Frontal cortex (tissue), 4 donors: ENCODE data around the gene SLF1. TPM values are rescaled to one million over a fixed set of nuclear protein-coding genes. Genes with fewer than 3 reads are reported as not detected.
A peak's percentile ranks its signal among the peaks of the same experiment; 100 is the strongest.

Source experiments
- DNase-seq, 2 donors: peaks; one replicate each; pipeline ENCODE4 v3.0.0; 2012; ENCODE audit warnings: low spot score in 2 of 2
- FAIRE-seq: peaks from 2 replicates; lab custom pipeline; 2012; peaks lifted over from hg19 to GRCh38; lab: Jason Lieb, UNC
- total RNA-seq: library from RNA; depleted of rRNA; stranded (reverse); fragments of >200 nt; gene quantifications from one replicate; pipeline ENCODE4 v1.2.3, GENCODE V29; 2014
- donor health status: control.
- donor health status: control.
- donor health status: control.

The SLF1 gene
- total RNA-seq, 1 donor from 2014 or later: 92.5 TPM

DNA sequence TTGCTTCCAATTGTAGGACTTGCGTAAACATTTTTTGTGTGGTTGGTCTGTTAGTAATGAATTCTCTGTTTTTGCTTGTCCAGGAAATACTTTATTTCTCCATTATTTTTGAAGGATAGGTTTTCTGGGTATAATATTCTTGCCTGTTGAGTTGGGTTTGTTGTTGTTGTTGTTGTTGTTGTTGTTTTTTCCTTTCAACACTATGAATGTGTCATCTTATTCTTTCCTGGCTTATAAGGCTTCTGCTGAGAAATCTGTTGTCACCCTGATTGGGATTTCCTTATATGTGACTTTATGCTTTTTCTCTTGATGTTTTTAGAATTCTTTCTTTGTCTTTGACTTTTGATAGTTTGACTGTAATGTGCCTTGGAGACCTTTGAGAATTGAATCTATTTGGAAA lies 39.8 kb downstream of the SLF1 start:
- DNase-seq: no peak
- FAIRE-seq: no peak

GRCh38 chr5:94660506-94660905 lies 42.0 kb downstream of the SLF1 start:
- DNase-seq (no peak), FAIRE-seq (no peak)

DNA sequence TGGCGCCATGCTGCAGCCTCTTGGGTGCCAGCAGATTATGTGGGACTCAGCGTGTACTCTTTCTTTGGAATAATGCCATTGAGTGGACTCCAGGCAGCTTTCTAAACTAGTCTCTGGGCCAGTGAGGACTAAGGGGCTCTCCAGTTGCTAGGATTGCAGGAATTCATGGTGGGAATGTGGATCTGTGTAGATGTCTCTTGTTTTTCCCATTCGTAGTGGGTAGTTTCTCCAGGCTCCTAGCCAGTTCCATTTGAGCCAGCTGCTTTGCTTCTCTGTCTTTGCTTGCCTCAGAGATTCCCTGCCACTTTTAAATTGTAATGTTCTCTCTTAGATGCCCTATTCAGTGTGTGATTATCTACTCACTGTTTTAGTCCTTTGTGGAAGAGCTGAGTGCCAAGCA lies 42.6 kb downstream of the SLF1 start:
- FAIRE-seq (no peak), DNase-seq (no peak)

DNA sequence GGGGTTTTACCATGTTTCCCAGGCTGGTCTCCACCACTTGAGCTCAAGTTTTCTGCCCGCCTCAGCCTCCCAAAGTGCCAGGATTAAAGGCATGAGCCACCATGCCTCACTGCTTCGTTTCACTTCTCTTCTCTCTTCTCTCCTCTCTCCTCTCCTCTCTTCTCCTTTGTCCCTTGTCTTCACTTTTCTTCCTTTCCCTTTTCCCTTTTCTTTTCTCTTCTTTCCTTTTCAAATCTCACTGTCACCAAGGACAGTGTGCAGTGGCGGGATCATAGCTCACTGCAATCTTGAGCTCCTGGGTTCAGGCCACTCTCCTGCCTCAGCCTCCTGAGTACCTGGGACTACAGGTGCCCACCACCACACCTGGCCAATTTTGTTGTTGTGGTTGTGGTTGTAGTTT lies 49.5 kb downstream of the SLF1 start:
- no peak for FAIRE-seq
- DNase-seq: no peak

GRCh38 chr5:94670726-94671125 lies 52.3 kb downstream of the SLF1 start:
- DNase-seq (no peak), FAIRE-seq (no peak)

DNA sequence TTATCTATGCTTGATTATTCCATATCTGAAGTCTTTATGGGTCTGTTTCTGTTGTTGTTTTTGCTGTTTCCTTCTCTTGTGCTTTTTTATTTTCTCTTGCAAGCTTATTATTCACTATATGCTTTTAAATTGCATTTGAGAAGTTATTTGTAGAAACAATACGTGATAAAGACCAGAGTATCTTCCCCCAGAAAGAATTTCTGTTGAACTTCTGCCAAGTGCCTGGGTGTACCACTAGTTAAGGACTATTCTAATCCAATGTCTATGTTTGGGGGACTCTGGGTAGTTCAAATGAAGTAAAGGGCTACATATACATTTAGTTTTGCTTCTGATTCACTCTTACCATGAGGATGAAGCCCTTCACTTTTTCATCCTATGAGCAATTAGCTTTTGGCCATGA lies 54.3 kb downstream of the SLF1 start:
- FAIRE-seq (no peak), DNase-seq (no peak)

DNA sequence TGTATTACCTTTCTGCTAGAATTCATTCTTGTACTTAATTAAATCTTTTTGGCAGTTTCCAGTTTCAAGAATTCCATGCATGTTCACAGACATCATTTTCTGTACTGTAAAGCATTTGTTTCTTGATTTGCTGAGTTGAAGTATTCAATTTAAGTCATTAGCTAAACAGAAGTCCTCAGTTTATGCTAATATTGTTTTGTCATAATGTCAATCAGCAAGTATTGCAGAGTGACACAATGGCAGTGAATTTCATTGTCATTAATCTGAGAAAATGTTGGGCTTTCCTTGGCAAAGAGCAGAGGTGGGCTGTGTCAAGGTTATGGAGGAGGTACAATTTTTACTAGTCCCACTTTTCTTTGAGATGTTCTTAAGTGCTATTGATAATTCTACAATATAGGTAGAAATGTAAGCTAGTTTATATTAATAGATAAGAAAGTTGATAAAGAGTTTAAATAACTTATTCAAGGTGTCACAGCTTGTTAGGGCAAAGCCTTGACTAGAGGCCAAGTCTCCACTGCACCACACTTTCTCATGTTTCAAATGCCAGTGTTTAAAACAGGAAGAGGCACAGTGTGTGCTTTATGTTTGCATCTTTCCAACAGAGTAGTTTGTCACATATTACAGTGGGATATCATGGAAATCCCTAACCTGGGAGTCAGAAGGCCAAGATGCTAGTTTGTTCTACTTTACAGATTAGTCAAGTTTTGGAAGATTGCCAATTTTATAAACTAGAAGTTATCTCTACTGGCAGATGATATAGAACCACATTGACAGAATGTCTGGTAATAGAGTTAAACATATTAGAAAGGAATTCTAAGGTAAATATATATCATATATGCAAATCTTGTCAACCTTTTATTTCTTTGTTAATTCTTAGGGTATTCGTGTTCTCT lies 56.3 kb downstream of the SLF1 start:
- FAIRE-seq: no peak
- no peak for DNase-seq

DNA sequence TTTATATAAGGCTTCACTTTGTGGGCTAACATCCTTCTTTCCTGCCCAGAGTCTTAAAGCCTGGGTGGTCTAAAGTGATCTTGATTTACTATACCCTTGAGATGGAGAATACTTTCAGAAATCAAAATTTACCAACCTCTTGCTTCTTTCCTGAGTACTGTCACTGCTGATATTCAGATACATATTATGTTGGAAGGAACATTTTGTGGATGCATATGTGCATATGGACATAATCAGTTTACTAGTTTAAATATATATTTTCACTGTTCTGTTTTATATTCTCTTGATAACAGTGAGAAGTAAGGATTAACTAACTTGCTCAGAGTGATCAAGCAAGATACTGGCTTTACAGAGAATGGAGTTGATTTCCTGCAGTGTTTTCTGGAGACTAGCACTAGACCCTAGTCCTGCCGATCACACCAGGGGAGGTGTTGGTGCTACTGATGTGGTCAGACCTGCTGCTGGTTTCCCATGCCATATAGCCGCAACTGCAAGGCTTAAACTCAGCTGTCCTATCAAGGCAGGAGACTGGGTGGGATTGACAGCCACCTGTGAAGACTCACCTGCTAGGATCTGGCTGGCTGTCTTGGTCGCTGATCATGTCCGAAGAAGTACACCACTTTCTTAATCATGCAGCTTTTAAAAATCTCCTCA lies 57.6 kb downstream of the SLF1 start:
- FAIRE-seq (no peak), DNase-seq (no peak)

- FAIRE-seq (no peak), DNase-seq (no peak)
These were observed 64.5 kb downstream of the SLF1 start for GRCh38 chr5:94682814-94683520.

GRCh38 chr5:94689908-94690307 lies 71.4 kb downstream of the SLF1 start:
- FAIRE-seq (no peak), DNase-seq (no peak)

- DNase-seq: no peak
- no peak for FAIRE-seq
These were observed 72.3 kb downstream of the SLF1 start for GRCh38 chr5:94690778-94691177.

DNA sequence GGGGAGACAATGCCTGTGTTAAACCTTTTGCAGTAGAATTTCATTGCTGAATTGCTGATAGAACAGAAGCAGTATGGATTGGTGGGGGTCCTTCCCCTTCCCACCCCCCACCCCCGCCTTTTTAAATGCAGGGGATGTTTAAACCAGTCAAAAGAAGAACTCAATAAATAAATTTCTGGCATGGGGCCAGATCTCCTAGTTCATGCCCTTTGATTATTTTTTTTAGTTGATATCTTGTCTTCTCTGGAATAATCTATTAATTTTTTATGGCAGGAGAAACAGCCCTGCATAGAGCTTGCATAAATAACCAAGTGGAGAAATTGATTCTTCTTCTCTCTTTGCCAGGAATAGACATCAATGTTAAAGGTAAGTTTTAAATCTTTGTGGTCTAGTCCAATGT lies 72.8 kb downstream of the SLF1 start:
- DNase-seq: no peak
- FAIRE-seq: no peak

DNA sequence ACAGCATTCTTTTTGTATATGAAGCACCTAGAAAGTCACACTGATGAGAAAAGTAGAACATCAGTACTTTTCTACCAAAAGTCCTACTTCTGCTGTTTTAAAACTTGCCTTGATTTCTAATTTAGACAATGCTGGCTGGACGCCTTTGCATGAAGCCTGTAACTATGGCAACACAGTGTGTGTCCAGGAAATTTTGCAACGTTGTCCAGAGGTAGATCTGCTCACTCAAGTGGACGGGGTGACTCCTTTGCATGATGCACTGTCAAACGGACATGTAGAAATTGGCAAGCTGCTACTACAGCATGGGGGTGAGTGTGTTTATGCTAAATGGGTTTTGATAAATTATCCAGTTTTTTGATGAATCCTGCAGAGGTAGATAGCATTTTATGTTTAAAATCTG lies 73.5 kb downstream of the SLF1 start:
- DNase-seq (no peak), FAIRE-seq (no peak)

DNA sequence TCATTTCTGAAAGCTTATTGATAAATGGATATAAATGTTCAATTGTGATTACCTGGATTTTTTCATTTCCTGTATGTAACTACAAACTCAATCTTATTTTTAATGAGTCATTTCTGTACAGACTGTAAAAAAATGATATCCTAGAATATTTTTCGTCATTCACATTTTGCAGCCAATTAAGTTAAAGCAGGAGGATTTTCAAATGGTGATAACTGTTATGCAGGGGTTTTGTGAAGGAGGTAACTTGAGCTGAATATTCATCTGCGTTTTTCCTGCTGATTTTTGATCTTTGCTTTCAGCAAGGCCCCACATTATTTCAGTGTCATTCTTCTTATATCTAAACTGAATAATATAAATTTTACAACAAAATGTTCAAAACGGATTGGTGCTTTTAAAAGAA lies 74.1 kb downstream of the SLF1 start:
- FAIRE-seq (no peak), DNase-seq (no peak)

GRCh38 chr5:94693043-94693822 lies 74.8 kb downstream of the SLF1 start:
- no peak for DNase-seq
- FAIRE-seq: peak; percentile 75

DNA sequence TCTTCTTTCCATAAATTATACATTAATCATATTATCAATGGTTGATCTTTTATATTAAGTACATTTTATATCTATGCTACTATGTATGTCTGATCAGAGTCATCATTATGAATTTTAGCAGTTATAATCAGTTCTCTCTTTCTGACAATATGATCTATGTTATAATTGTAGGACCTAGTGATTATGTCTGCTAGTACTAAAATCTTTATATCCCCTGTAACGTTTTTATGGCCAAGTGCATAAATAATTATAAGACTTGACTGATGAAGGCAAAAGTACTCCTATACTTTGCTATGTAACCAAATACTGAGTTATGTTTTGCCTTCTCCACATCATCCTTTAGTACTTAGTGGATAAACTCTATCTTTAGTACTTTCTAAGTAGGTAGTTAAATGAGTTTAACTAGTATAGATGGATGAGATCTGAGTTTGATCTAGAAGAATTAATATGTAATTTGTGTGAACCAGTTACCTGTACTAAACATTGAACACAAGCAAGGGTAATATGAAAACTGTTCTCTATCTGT lies 75.4 kb downstream of the SLF1 start:
- DNase-seq (no peak), FAIRE-seq (no peak)

- DNase-seq (no peak), FAIRE-seq (no peak)
These were observed 76.2 kb downstream of the SLF1 start for GRCh38 chr5:94694671-94695070.

GRCh38 chr5:94698197-94698596 lies 79.7 kb downstream of the SLF1 start:
- DNase-seq: no peak
- no peak for FAIRE-seq

GRCh38 chr5:94699562-94699961 lies 81.1 kb downstream of the SLF1 start:
- no peak for DNase-seq
- FAIRE-seq: no peak

- DNase-seq (no peak), FAIRE-seq (no peak)
These were observed 82.1 kb downstream of the SLF1 start for GRCh38 chr5:94700592-94700991.
